Heart left ventricle (tissue), 13 donors: ENCODE results near the gene CHMP2A.

Experiments used
- POLR2A ChIP-seq, 2 donors: fragments of 450-650 bp; IDR thresholded peaks; one replicate each; pipeline ENCODE4 v1.6.1; 2017; ENCODE audit warnings: antibody characterized with exemption in 2 of 2, mild to moderate bottlenecking in 2 of 2, moderate library complexity in 2 of 2
- TF ChIP-seq, protein P1 (sequence below), 12 donors: fragments of 200-600 bp; sonication (generic) in 4 of 12; IDR thresholded peaks; one replicate each; pipeline versions ENCODE4 v1.5.0 to v1.8.0; 2018 to 2022; ENCODE audit warnings: antibody characterized with exemption in 12 of 12, mild to moderate bottlenecking in 5 of 12
- donor health status: ischemic (EF 13 %, LVEDD 7.1; RV severe dilation, severe dysfunction).
- donor health status: DM: no; HTN: yes; CAD: no.
- donor health status: DM: no; HTN: no; CAD: no.
- donor health status: ischemic (EF 25% LVEDD 6.9; RV normal size, moderate dysfunction).
- donor health status: ischemic (EF 25% LVEDD 5.7; RV mildly dilated, moderate dysfunction).
- donor health status: ischemic (EF 35%, LVEDD 5.7; RV mildly dilated, moderate dysfunction).
- donor health status: nonischemic (EF 11% LVEDD 7.7; RV severe dilation, severe dysfunction).
- donor health status: DM: yes; HTN: yes; CAD: no.
- donor health status: PGD.
- donor health status: ischemic (EF 29% LVEDD 5.4; RV normal size, mild dysfunction).
- donor health status: nonischemic (EF 23%, LVEDD 6.1; RV moderate dilation, normal function).

DNA sequence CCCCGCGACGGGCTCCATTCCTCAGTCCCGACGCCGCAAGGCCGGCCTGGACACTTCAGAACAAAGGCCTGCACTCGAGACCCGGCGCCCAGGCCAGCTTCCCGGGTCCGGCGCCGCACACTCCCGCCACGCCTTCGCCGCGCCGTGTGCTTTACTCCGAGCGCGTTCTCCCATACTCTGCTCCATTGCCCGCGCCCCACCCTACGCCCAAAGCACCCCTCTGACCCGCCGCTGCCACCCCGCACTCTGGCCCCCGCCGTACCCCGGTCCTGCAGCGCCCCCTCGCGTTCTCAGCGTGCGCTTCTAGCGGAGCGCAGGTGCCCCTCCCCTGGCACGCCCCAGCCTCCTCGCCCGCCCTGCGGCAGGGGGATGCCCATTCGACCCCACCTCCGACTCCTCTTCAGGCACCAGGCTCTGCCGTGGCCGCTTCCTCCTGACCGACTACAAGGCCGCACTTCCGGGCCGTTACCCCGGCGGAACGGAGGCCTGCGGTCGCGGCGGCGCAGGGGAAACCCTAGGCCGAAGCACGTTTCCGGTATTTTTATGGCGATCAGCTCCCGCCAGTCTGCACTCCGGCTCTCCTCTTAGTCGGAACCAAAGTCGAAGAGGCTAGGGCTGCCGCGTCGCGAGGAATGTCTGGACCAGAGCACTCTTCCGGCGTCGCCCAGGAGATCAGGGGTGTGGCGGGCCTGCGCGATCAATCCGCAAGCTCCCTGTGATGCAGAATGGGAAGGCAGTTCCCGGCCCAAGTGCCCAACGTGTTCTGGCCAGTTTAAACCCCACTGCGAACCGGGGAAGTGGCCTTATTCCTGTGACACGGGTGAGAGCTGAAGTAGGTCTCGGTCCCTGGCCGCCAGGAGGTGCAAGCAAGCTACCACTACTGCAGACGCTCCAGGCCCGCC lies 35.3 kb downstream of the CHMP2A start, which contains the start of gene ZBTB45:
- TF ChIP-seq, protein P1, sequence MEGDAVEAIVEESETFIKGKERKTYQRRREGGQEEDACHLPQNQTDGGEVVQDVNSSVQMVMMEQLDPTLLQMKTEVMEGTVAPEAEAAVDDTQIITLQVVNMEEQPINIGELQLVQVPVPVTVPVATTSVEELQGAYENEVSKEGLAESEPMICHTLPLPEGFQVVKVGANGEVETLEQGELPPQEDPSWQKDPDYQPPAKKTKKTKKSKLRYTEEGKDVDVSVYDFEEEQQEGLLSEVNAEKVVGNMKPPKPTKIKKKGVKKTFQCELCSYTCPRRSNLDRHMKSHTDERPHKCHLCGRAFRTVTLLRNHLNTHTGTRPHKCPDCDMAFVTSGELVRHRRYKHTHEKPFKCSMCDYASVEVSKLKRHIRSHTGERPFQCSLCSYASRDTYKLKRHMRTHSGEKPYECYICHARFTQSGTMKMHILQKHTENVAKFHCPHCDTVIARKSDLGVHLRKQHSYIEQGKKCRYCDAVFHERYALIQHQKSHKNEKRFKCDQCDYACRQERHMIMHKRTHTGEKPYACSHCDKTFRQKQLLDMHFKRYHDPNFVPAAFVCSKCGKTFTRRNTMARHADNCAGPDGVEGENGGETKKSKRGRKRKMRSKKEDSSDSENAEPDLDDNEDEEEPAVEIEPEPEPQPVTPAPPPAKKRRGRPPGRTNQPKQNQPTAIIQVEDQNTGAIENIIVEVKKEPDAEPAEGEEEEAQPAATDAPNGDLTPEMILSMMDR (IDR thresholded peaks at IDR 0.05) = peak; percentile 36 to 78 (median 56)
- TF ChIP-seq POLR2A (IDR thresholded peaks at IDR 0.05) = peak in 1 of 2 donors; percentile 42
